ENCODE results near the gene OCIAD1.

The OCIAD1 gene

GRCh38 chr4:48791313-48791712 lies 39.6 kb upstream of the OCIAD1 start:
- TF ChIP-seq, protein P1, sequence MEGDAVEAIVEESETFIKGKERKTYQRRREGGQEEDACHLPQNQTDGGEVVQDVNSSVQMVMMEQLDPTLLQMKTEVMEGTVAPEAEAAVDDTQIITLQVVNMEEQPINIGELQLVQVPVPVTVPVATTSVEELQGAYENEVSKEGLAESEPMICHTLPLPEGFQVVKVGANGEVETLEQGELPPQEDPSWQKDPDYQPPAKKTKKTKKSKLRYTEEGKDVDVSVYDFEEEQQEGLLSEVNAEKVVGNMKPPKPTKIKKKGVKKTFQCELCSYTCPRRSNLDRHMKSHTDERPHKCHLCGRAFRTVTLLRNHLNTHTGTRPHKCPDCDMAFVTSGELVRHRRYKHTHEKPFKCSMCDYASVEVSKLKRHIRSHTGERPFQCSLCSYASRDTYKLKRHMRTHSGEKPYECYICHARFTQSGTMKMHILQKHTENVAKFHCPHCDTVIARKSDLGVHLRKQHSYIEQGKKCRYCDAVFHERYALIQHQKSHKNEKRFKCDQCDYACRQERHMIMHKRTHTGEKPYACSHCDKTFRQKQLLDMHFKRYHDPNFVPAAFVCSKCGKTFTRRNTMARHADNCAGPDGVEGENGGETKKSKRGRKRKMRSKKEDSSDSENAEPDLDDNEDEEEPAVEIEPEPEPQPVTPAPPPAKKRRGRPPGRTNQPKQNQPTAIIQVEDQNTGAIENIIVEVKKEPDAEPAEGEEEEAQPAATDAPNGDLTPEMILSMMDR (IDR thresholded peaks at IDR 0.05; ENCODE audit: low read depth, low read length): no peak
- DNase-seq (ENCODE audit: low read depth, low spot score): no peak
- in situ Hi-C loops (cut with HindIII; ENCODE audit: low sequenced_read_pairs): no loop called here
- no peak overlapping the region for H3K4me3 ChIP-seq (ENCODE audit: low read depth, low read length)

- TF ChIP-seq, protein P1 (IDR thresholded peaks at IDR 0.05; ENCODE audit: low read depth, low read length): no peak
- DNase-seq (ENCODE audit: low read depth, low spot score): no peak
- in situ Hi-C loops (cut with HindIII; ENCODE audit: low sequenced_read_pairs): no loop called here
- H3K4me3 ChIP-seq (ENCODE audit: low read depth, low read length): no peak overlapping the region
These were observed 38.4 kb upstream of the OCIAD1 start for GRCh38 chr4:48792348-48793006.

DNA sequence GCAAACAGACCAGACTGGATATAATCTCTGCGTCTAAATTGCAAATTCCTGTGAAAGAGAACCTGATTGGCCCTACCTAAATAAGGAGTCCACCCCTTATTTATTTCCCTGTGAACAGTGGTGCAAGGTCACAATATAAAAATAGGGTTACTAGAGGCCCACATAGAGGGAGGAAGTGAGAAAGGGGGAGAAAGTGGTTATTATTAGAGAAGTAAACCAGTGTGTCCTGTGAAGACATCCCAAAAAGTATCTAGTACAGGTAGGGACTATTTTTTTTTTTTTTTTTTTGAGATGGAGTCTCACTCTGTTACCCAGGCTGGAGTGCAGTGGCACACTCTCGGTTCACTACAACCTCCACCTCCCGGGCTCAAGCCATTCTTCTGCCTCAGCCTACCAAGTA lies 35.8 kb upstream of the OCIAD1 start:
- DNase-seq (ENCODE audit: low read depth, low spot score): no peak
- no peak overlapping the region for H3K4me3 ChIP-seq (ENCODE audit: low read depth, low read length)
- TF ChIP-seq, protein P1 (IDR thresholded peaks at IDR 0.05; ENCODE audit: low read depth, low read length): no peak
- in situ Hi-C loops (cut with HindIII; ENCODE audit: low sequenced_read_pairs): no loop called here

DNA sequence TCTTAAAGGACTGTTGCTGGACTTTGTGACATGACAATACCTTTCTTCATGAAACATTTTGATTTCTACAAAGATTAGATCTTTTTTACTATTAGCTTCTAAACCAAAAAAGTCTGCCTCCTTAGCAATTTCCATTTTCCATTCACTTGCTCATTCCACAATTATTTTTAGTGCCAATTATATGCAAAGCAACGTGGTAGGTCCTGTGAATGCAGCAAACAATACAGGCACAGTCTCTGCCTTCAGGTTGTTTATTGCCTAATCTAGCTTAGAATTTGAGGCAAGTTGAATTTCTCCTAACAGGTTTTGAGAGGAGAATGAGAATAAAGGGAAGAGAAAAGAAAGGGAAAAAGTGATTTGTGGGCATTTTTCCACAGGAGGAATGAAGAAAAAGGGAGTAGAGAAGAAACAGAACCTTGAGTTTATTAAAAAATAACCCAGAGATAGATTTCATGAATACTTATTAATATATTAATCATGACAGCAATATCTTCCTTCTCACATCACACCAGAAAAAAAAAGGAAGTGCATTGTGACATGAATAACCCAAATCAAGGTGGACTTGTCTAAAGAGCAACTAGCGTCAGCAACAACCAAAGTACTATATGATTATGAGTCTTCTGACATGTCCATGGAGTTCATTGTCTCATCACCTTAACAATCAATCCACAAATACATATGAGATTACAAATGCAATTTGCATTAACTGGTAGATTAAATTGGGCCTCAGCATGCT lies 34.5 kb upstream of the OCIAD1 start:
- no peak for DNase-seq (ENCODE audit: low read depth, low spot score)
- H3K4me3 ChIP-seq (ENCODE audit: low read depth, low read length): no peak overlapping the region
- in situ Hi-C loops (cut with HindIII; ENCODE audit: low sequenced_read_pairs): no loop called here
- TF ChIP-seq, protein P1 (IDR thresholded peaks at IDR 0.05; ENCODE audit: low read depth, low read length): no peak

DNA sequence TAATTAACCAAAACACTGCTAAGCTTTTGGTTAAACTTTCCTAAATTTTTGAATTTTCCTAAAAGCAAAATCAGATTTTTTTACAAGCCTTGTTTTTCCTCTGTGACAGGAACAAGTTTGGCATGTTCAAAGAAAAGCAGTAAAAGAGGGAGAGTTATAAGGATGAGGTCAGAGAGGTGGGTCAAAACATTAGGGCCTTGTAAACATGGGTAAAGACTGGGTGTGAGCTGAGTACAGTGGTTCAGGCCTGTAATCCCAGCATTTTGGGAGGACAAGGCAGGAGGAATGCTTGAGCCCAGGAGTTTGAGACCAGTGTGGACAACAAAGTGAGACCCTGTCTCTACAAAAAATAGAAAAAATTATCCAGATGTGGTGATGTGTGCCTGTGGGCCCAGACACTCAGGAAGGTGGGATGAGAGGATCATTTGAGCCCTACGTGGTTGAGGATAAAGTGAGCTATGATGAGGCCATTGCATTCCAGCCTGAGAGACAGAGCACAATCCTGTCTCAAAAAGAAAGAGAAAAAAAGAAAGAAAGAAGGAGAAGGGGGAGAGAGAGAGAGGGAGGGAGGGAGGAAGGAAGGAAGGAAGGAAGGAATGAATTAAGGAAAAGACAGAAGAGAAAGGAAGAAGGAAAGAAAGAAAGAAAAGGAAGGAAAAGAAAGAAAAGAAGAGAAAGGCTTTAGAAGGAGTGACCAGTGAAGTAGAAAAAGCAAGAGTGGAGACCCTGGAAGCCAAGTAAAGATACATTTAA lies 33.8 kb upstream of the OCIAD1 start:
- TF ChIP-seq, protein P1 (IDR thresholded peaks at IDR 0.05; ENCODE audit: low read depth, low read length): no peak
- H3K4me3 ChIP-seq (ENCODE audit: low read depth, low read length): no peak overlapping the region
- in situ Hi-C loops (cut with HindIII; ENCODE audit: low sequenced_read_pairs): no loop called here
- no peak for DNase-seq (ENCODE audit: low read depth, low spot score)

- in situ Hi-C loops (cut with HindIII; ENCODE audit: low sequenced_read_pairs): no loop called here
- TF ChIP-seq, protein P1 (IDR thresholded peaks at IDR 0.05; ENCODE audit: low read depth, low read length): no peak
- H3K4me3 ChIP-seq (ENCODE audit: low read depth, low read length): no peak overlapping the region
- DNase-seq (ENCODE audit: low read depth, low spot score): no peak
These were observed 32.8 kb upstream of the OCIAD1 start for GRCh38 chr4:48798117-48798516.
